ENCODE results near the gene PLOD2. TPM values are rescaled to one million over a fixed set of nuclear protein-coding genes. Genes with fewer than 3 reads are reported as not detected.

The PLOD2 gene
- total and polyA plus RNA-seq, 2 of the 8 experiments (the other 6 are each of a cell fraction or from before 2014, with no cell fraction given): 4.0 to 28.7 TPM

GRCh38 chr3:146110161-146110560 is 50.8 kb downstream of the PLOD2 start (continued):
- TF ChIP-seq SP4 (IDR thresholded peaks at IDR 0.05; ENCODE audit: low read length) (no peak), BCL11A (IDR thresholded peaks at IDR 0.05; ENCODE audit: low read depth in 2 of 2, low read length in 2 of 2) (no peak), RAD21 (IDR thresholded peaks at IDR 0.05 in 1 of 2, conservative IDR thresholded peaks at IDR 0.05 in 1 of 2; ENCODE audit: low read depth in 2 of 2, low read length in 2 of 2) (no peak), CHD7 (IDR thresholded peaks at IDR 0.05; ENCODE audit: insufficient replicate concordance, low read length) (no peak), CBX5 (IDR thresholded peaks at IDR 0.05; ENCODE audit: low read depth, low read length) (no peak)

Data from H1 (cell line).